Right forelimb (tissue), 1 donor: ENCODE data around the gene MAN2A1.

ENCODE experiments used
- DNase-seq: peaks from one replicate; pipeline ENCODE4 v3.0.0-alpha.2; 2018

Gene MAN2A1

GRCh38 chr5:109916481-109917153 is 226.9 kb downstream of the MAN2A1 start:
- DNase-seq, result no peak
